ENCODE measurements around the gene SLC23A2.

DNA sequence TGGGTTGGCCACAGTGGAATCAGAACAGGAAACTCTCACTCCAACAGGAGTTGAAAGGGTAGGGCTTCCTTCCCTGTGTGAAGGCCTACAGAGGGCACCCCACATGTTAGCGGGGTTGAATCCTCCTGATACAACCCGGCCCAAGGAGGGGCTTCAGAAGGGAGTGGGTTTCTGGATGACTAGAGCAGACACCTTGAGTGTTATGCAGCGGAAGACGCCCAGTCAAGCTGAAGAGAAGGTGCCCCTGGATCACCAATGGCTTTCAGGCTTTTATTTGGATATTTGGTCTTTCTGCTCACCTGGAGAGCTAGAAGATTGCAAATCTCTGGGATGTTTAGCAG, 146.8 kb downstream of the SLC23A2 start:
- TF ChIP-seq POLR2AphosphoS5 (IDR thresholded peaks at IDR 0.05; ENCODE audit: borderline replicate concordance, low read depth, low read length) = no peak
- TF ChIP-seq EZH2 (IDR thresholded peaks at IDR 0.05) = no peak
- no peak for TF ChIP-seq FOXP2 (optimal IDR thresholded peaks at IDR 0.05; ENCODE audit: control extremely low read depth, extremely low read length, insufficient read depth)

Measured in SK-N-MC (cell line).